Subcutaneous abdominal adipose tissue (tissue), 5 donors: Measurements from ENCODE around the gene C19orf67.
A peak's percentile ranks its signal among the peaks of the same experiment; 100 is the strongest.

Source experiments
- H3K27ac ChIP-seq: one replicate; pipeline ENCODE4 v1.7.0; 2013; ENCODE audit warnings: low read depth, mild to moderate bottlenecking, inconsistent platforms, low read length, moderate library complexity
- H3K27me3 ChIP-seq, 5 donors: one replicate each; pipeline ENCODE4 v1.7.0; 2013; ENCODE audit warnings: low read length in 5 of 5, inconsistent platforms in 1 of 5; ENCODE audit not compliant: control insufficient read depth in 5 of 5, insufficient read depth in 4 of 5
- H3K36me3 ChIP-seq, 5 donors: one replicate each; pipeline ENCODE4 v1.7.0; 2013; ENCODE audit warnings: low read length in 5 of 5; ENCODE audit not compliant: control insufficient read depth in 5 of 5, insufficient read depth in 5 of 5
- H3K4me1 ChIP-seq, 5 donors: one replicate each; pipeline ENCODE4 v1.7.0; 2013; ENCODE audit warnings: low read length in 5 of 5, mild to moderate bottlenecking in 3 of 5, moderate library complexity in 1 of 5; ENCODE audit not compliant: control insufficient read depth in 5 of 5, insufficient read depth in 5 of 5
- H3K4me3 ChIP-seq, 5 donors: one replicate each; pipeline ENCODE4 v1.7.0; 2013; ENCODE audit warnings: low read length in 5 of 5, low read depth in 1 of 5
- H3K9ac ChIP-seq, 5 donors: one replicate each; pipeline ENCODE4 v1.7.0; 2013; ENCODE audit warnings: low read length in 5 of 5, mild to moderate bottlenecking in 4 of 5, moderate library complexity in 3 of 5
- H3K9me3 ChIP-seq, 5 donors: one replicate each; pipeline ENCODE4 v1.7.0; 2013; ENCODE audit warnings: low read length in 5 of 5; ENCODE audit not compliant: control insufficient read depth in 5 of 5
- donor health status: healthy.
- donor health status: healthy.
- donor health status: healthy.
- donor health status: healthy.
- donor health status: healthy.

C19orf67 gene

DNA sequence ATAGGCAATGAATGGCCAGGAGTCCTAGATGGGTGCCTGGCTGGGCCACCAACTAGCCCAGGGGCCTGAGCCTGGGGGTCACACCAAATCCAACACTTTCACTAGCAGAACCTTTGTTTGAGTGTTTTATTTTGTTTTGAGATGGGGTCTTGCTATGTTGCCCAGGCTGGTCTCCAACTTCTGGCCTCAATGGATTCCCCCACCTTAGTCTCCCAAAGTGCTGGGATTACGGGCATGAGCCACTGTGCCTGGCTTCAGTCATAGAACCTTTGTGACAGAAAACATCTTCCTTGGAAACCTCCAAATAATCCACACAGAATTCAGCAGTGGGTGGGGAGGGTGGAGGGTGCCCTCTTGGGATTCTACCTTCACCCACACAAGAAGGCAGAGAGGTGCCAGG, 25.9 kb upstream of the C19orf67 start:
- Histone ChIP-seq H3K9ac (peak overlapping the region in 4 of 5 donors; percentile 3 to 65 (median 52)), H3K4me1 (peaks cover 24 to 77% (median 74%) of the 10 kb centered on the region in 5 donors), H3K36me3 (peaks cover 0 to 10% (median 4%) of the 10 kb centered on the region in 5 donors), H3K4me3 (peak overlapping the region in 2 of 5 donors; percentile 6 to 20), H3K9me3 (no peaks in the 10 kb centered on the region), H3K27ac (peak overlapping the region; percentile 76), H3K27me3 (no peaks in the 10 kb centered on the region)

DNA sequence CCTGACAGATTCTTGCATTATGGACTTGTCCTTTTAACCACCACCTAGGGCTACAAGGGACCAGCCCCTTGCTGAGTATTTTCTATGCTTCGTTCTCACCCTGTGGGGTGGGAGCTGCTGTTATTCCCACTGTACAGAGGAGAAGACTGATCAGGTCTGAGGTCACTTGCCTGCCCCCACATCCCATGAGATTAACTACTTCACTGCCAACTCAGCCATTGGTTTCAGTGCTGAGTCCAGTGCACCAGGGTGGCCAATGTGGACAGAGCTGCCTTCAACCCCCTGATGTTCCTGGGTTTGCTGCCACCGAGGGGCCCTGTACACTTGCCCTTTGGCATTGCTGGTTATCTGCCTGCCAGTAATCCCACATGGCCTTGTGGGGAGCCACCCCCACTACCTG, 25.1 kb upstream of the C19orf67 start:
- no peak overlapping the region for H3K9ac ChIP-seq
- peak overlapping the region; percentile 76 for H3K27ac ChIP-seq
- peaks cover 18 to 68% (median 65%) of the 10 kb centered on the region in 5 donors for H3K4me1 ChIP-seq
- H3K36me3 ChIP-seq = peaks cover 0 to 19% (median 12%) of the 10 kb centered on the region in 5 donors
- no peaks in the 10 kb centered on the region for H3K27me3 ChIP-seq
- H3K4me3 ChIP-seq = no peak overlapping the region
- H3K9me3 ChIP-seq = no peaks in the 10 kb centered on the region

DNA sequence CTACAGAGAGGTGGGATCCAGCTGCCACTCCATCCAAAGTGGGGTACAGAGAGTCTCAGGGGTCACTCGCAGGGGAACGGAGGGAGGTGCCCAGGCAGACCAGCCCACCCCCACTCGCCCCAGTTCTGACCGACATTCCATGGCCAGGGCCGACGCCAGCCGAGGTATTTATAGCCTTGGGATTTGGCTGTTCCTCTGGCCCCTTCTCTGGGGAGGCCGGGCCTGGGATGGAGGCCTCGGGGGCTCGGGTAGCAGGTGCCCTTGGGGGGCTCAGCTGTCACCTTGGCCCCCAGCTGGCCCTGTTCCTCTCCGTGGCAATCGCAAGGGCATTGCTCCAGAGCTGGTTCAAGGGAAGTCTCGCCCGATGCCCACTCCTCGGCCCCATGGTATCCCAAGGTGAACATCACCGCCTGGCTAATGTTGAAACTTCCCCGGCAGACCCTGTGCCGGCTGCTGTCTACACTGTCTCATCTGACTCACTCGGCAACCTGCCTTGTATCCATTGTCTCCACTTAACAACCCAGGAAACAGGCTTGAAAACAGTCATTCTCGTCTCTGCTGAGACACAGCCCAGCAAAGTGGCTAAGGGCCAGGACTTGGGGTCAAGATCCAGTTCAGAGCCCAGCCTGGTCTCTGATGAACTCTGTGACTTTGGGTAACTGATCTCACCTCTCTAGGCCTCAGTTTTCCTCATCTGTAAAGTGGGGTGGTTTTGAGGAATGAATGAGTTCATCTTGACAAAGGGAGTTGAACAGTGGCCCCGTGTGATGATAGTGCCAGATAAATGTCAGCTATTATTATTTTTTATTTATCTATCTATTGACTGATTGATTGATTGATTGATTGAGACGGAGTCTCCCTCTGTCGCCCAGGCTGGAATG, 22.2 kb upstream of the C19orf67 start:
- H3K9ac ChIP-seq = peak overlapping the region in 3 of 5 donors; percentile 6 to 53 (median 48)
- no peak overlapping the region for H3K4me3 ChIP-seq
- peaks cover 0 to 34% (median 28%) of the 10 kb centered on the region in 5 donors for H3K36me3 ChIP-seq
- H3K27me3 ChIP-seq = no peaks in the 10 kb centered on the region
- peaks cover 6 to 47% (median 41%) of the 10 kb centered on the region in 5 donors for H3K4me1 ChIP-seq
- H3K27ac ChIP-seq = peak overlapping the region; percentile 41
- H3K9me3 ChIP-seq = no peaks in the 10 kb centered on the region

DNA sequence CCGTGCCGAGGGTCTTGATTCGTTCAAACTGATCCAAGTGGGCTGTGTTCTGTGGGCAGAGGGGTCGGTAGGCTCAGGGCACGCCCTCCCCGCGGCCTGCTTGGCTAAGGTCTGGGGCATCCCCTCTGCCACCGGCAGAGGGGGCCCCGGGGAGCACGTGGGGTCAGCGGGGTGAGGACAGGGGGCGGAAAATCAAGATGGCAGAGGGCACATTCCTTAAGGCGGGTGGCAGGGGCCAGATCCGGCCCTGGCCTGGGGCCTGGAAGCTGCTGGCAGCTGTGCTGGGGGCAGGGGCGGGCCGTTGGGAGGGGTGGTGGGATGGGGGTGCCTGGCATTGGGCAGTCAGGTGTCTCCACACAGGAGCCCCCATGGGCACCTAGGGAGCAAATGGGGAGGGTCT, 21.3 kb upstream of the C19orf67 start:
- H3K9ac ChIP-seq = no peak overlapping the region
- H3K4me1 ChIP-seq = peaks cover 6 to 47% (median 41%) of the 10 kb centered on the region in 5 donors
- no peak overlapping the region for H3K4me3 ChIP-seq
- H3K27me3 ChIP-seq = no peaks in the 10 kb centered on the region
- H3K9me3 ChIP-seq = no peaks in the 10 kb centered on the region
- H3K36me3 ChIP-seq = peaks cover 0 to 43% (median 36%) of the 10 kb centered on the region in 5 donors
- no peak overlapping the region for H3K27ac ChIP-seq

DNA sequence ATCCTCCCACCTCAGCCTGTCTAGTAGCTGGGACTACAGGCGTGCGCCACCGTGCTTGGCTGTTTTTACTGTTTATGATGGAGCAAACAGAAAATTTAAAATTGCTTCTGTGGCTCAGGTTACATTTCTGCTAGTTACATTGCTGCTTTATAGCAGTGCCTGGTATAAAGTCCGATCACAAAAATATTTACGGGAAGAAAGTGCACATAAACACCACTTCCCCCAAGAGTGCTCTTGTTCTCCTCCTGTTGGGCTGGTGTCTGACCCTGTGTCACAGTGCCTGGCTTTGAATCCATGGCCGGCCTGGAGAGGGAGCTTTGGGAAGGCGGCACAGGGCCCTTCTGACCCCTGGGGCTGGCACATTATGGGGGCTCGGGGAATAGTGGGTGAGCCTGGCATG, 20.1 kb upstream of the C19orf67 start:
- Histone ChIP-seq H3K4me1 (peaks cover 6 to 38% (median 33%) of the 10 kb centered on the region in 5 donors), H3K9ac (no peak overlapping the region), H3K27ac (no peak overlapping the region), H3K27me3 (no peaks in the 10 kb centered on the region), H3K9me3 (no peaks in the 10 kb centered on the region), H3K4me3 (no peak overlapping the region), H3K36me3 (peaks cover 0 to 51% (median 40%) of the 10 kb centered on the region in 5 donors)

DNA sequence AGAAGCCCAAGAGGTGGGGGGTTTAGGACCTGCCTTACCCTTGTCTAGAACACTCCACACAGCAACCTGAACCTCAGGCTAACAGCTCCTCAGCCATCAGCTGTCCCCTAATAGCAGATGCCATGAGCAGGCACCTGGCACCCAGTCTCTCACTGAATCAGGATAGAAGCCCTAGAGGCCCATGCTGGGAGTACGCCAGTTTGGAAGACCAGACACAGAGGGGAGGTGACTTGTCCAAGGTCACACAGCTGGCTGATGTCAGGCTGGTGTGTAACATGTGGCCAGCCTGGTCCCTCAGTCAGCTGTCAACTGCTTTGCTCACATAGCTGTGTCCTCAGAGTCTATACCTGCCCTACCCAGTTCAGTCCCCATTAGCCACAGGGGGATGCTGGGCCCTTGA, 17.7 kb upstream of the C19orf67 start:
- Histone ChIP-seq H3K4me3 (no peak overlapping the region), H3K4me1 (peaks cover 6 to 29% (median 26%) of the 10 kb centered on the region in 5 donors), H3K27ac (peak overlapping the region; percentile 74), H3K9me3 (no peaks in the 10 kb centered on the region), H3K36me3 (peaks cover 0 to 67% (median 45%) of the 10 kb centered on the region in 5 donors), H3K9ac (no peak overlapping the region), H3K27me3 (no peaks in the 10 kb centered on the region)

DNA sequence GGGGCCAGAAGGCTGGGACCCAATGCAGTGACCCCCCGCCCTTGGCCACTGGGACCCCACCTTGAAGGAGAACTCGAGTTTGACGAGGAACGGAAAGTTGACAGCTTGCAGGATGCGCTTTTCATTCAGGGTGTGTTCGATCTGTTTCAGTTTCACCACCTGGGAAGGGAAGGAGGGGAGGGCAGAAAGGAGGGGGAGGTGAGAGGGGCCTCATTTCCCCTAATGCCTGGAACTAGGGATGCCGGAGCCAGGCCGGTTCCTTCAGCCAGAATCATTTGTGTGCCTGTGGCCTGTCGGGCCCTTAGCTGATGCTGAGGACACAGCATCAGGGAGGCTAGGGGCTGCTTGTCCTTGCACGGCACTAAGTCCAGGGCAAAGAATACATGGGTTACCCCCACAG, 17.2 kb upstream of the C19orf67 start:
- Histone ChIP-seq H3K9me3 (no peaks in the 10 kb centered on the region), H3K27ac (peak overlapping the region; percentile 74), H3K27me3 (no peaks in the 10 kb centered on the region), H3K36me3 (peaks cover 0 to 72% (median 48%) of the 10 kb centered on the region in 5 donors), H3K4me3 (no peak overlapping the region), H3K4me1 (peaks cover 6 to 26% (median 22%) of the 10 kb centered on the region in 5 donors), H3K9ac (peak overlapping the region in 1 of 5 donors; percentile 71)

DNA sequence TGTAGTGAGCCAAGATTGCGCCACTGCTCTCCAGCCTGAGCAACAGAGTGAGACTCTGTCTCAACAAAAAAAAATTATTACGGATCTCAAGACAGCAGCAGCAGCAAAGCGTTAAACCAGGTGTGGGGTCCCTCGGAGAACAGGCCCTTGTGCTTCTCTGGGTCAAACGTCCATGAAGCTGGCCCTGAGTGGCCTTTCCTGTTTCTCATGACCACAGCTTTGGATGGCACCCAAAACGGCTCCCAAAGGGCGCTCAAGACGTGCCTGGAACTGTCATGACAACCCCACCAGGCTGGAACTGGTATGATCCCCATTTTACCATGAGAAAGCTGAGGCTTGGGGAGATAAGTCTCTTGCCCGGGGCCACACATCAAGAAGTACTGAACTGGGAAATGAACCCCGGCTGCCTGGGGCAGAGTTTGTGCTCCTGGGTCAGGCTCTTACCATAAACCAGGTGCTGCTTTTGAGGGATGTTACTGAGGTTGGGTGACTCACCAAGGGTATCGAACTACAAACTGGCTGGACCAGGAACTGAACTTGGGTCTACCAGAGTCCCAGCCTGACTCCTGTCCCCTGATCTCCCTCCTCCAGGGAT, 16.6 kb upstream of the C19orf67 start:
- peaks cover 6 to 20% (median 18%) of the 10 kb centered on the region in 5 donors for H3K4me1 ChIP-seq
- H3K4me3 ChIP-seq = no peak overlapping the region
- peaks cover 0 to 77% (median 50%) of the 10 kb centered on the region in 5 donors for H3K36me3 ChIP-seq
- no peaks in the 10 kb centered on the region for H3K27me3 ChIP-seq
- H3K9me3 ChIP-seq = no peaks in the 10 kb centered on the region
- H3K27ac ChIP-seq = peak overlapping the region; percentile 74
- peak overlapping the region in 1 of 5 donors; percentile 71 for H3K9ac ChIP-seq

DNA sequence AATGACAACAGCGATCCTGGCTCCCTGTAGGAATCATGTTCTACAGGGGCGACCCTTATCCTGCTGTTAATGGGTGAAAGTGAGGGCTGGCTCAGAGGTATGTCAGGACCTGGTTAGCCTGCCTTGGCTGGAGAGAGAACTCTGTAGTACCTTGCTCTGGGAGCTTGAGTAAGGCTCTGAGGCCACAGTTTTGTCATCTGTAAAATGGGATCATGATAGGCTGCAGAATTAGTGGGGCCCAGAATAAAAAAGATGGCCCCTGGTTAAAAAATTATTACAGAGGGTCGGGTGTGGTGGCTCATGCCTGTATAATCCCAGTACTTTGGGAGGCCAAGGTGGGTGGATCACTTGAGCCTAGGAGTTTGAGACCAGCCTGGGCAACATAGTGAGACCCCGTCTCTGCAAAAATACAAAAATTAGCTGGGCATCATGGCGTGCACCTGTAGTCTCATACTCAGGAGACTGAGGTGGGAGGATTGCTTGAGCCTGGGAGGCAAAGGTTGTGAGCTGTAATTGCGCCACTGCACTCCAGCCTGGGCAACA, 15.5 kb upstream of the C19orf67 start:
- H3K36me3 ChIP-seq = peaks cover 0 to 79% (median 53%) of the 10 kb centered on the region in 5 donors

More for the DNA sequence above, 15.5 kb upstream of the C19orf67 start:
- Histone ChIP-seq H3K27ac (no peak overlapping the region), H3K9ac (no peak overlapping the region), H3K4me1 (peaks cover 6 to 20% (median 17%) of the 10 kb centered on the region in 5 donors), H3K9me3 (no peaks in the 10 kb centered on the region), H3K4me3 (no peak overlapping the region), H3K27me3 (no peaks in the 10 kb centered on the region)
